Measurements from ENCODE around the gene SACM1L. TPM values are rescaled to one million over a fixed set of nuclear protein-coding genes. Genes with fewer than 3 reads are reported as not detected.

Gene SACM1L
- total RNA-seq, 1 experiment from 2014 or later = 20.5 TPM

GRCh38 chr3:45771831-45772230 is 82.6 kb downstream of the SACM1L start:
- DNase-seq (ENCODE audit: low read depth) = no peak

GRCh38 chr3:45772341-45773035 is 83.3 kb downstream of the SACM1L start:
- no peak for DNase-seq (ENCODE audit: low read depth)

- DNase-seq (ENCODE audit: low read depth) = no peak
These were observed 83.9 kb downstream of the SACM1L start for GRCh38 chr3:45773072-45773471.

GRCh38 chr3:45773714-45774449 is 84.7 kb downstream of the SACM1L start:
- no peak for DNase-seq (ENCODE audit: low read depth)

- DNase-seq (ENCODE audit: low read depth) = no peak
These were observed 85.7 kb downstream of the SACM1L start for GRCh38 chr3:45774581-45775521.

- DNase-seq (ENCODE audit: low read depth) = no peak
These were observed 86.5 kb downstream of the SACM1L start for GRCh38 chr3:45775571-45776300.

GRCh38 chr3:45776301-45776595 is 87.1 kb downstream of the SACM1L start:
- no peak for DNase-seq (ENCODE audit: low read depth)

- no peak for DNase-seq (ENCODE audit: low read depth)
These were observed 87.4 kb downstream of the SACM1L start for GRCh38 chr3:45776611-45777010.

GRCh38 chr3:45777111-45777745 is 88.0 kb downstream of the SACM1L start:
- no peak for DNase-seq (ENCODE audit: low read depth)

- DNase-seq (ENCODE audit: low read depth) = no peak
These were observed 88.7 kb downstream of the SACM1L start for GRCh38 chr3:45777746-45778386.

GRCh38 chr3:45778761-45779201 is 89.6 kb downstream of the SACM1L start:
- DNase-seq (ENCODE audit: low read depth) = no peak

GRCh38 chr3:45779746-45780735 is 90.8 kb downstream of the SACM1L start:
- no peak for DNase-seq (ENCODE audit: low read depth)

- DNase-seq (ENCODE audit: low read depth) = no peak
These were observed 92.1 kb downstream of the SACM1L start for GRCh38 chr3:45781271-45781670.

- DNase-seq (ENCODE audit: low read depth) = no peak
These were observed 92.6 kb downstream of the SACM1L start for GRCh38 chr3:45781841-45782240.

- no peak for DNase-seq (ENCODE audit: low read depth)
These were observed 93.2 kb downstream of the SACM1L start for GRCh38 chr3:45782381-45782780.

- no peak for DNase-seq (ENCODE audit: low read depth)
These were observed 94.5 kb downstream of the SACM1L start for GRCh38 chr3:45783667-45784066.

- no peak for DNase-seq (ENCODE audit: low read depth)
These were observed 96.5 kb downstream of the SACM1L start for GRCh38 chr3:45785605-45786150.

GRCh38 chr3:45786801-45787495 is 97.8 kb downstream of the SACM1L start:
- no peak for DNase-seq (ENCODE audit: low read depth)

- no peak for DNase-seq (ENCODE audit: low read depth)
These were observed 98.4 kb downstream of the SACM1L start for GRCh38 chr3:45787551-45787950.
